B cell (primary cell): ENCODE measurements around the gene USF1. TPM values are rescaled to one million over a fixed set of nuclear protein-coding genes. Genes with fewer than 3 reads are reported as not detected.

Experiments
- ATAC-seq: fragments of 200-7000 bp; cut with Tn5 transposase; one replicate; pipeline ENCODE4 v1.10.0; 2021; ENCODE audit warnings: low read depth, mild to moderate bottlenecking, moderate number of reproducible peaks, moderate library complexity
- CTCF ChIA-PET: fragments of 350-600 bp; sonication (Branson Sonifier 250); formaldehyde crosslinking; loops from one replicate; lab custom pipeline; 2021; ENCODE audit warnings: antibody characterized with exemption, inconsistent platforms; lab: Charles Lee
- POLR2A ChIA-PET: fragments of 350-600 bp; sonication (Branson Sonifier 250); formaldehyde crosslinking; loops from one replicate; lab custom pipeline; 2021; ENCODE audit warnings: antibody characterized with exemption; lab: Charles Lee
- DNase-seq: peaks from one replicate; pipeline ENCODE4 v3.0.0; 2013
- H2AFZ ChIP-seq: 2 replicates; pipeline ENCODE4 v1.6.1; 2012; ENCODE audit warnings: mild to moderate bottlenecking, low read depth, low read length; ENCODE audit not compliant: insufficient read depth, poor library complexity, severe bottlenecking
- H3K27ac ChIP-seq, 2 donors: 1 replicate in 1 of 2; 2 replicates in 1 of 2; pipeline ENCODE4 v1.5.1; 2012 to 2013; ENCODE audit warnings: low read length in 2 of 2, mild to moderate bottlenecking in 2 of 2, moderate library complexity in 1 of 2
- H3K27me3 ChIP-seq, 4 experiments: fragments of 200-600 bp in 1 of 4; sonication (generic) in 1 of 4; replicated peaks in 1 of 4; 1 replicate in 2 of 4; 2 replicates in 2 of 4; pipeline versions ENCODE4 v1.6.1 to v1.7.0; 2013 to 2016; ENCODE audit warnings: low read length in 3 of 4, mild to moderate bottlenecking in 2 of 4, mixed read lengths in 1 of 4, moderate library complexity in 1 of 4; ENCODE audit not compliant: insufficient read depth in 4 of 4, control insufficient read depth in 3 of 4; ENCODE audit errors: control extremely low read depth in 1 of 4
- H3K36me3 ChIP-seq, 2 experiments: replicated peaks in 1 of 2; 1 replicate in 1 of 2; 2 replicates in 1 of 2; pipeline versions ENCODE4 v1.6.1 to v1.7.1; 2013; ENCODE audit warnings: low read length in 1 of 2; ENCODE audit not compliant: insufficient read depth in 2 of 2, control insufficient read depth in 1 of 2; ENCODE audit errors: control extremely low read depth in 1 of 2, extremely low read depth in 1 of 2
- H3K4me1 ChIP-seq, 2 donors: fragments of 200-600 bp in 1 of 2; sonication (generic) in 1 of 2; 1 replicate in 1 of 2; 2 replicates in 1 of 2; pipeline versions ENCODE4 v1.5.1 to v1.6.1; 2013 to 2017; ENCODE audit warnings: low read length in 2 of 2; ENCODE audit not compliant: control insufficient read depth in 2 of 2, insufficient read depth in 2 of 2
- H3K4me2 ChIP-seq: replicated peaks from 2 replicates; pipeline ENCODE3; 2012; ENCODE audit warnings: mild to moderate bottlenecking, low read depth, low read length; ENCODE audit not compliant: poor library complexity, severe bottlenecking
- H3K4me3 ChIP-seq, 5 experiments: fragments of 200-600 bp in 1 of 5; sonication (generic) in 1 of 5; 1 replicate in 3 of 5; 2 replicates in 2 of 5; pipeline versions ENCODE4 v1.5.1 to v1.7.0; 2011 to 2016; ENCODE audit warnings: low read length in 4 of 5, mild to moderate bottlenecking in 4 of 5, low read depth in 2 of 5, control low read depth in 1 of 5, moderate library complexity in 1 of 5; ENCODE audit not compliant: insufficient read depth in 1 of 5; ENCODE audit errors: control extremely low read depth in 1 of 5, extremely low read depth in 1 of 5
- H3K79me2 ChIP-seq: fragments of 200-600 bp; sonication (generic); one replicate; pipeline ENCODE4 v1.6.0; 2016; ENCODE audit warnings: low read length; ENCODE audit not compliant: control insufficient read depth, insufficient read depth
- H3K9ac ChIP-seq: fragments of 200-600 bp; sonication (generic); 2 replicates; pipeline ENCODE4 v1.6.1; 2017; ENCODE audit warnings: mild to moderate bottlenecking, low read length, moderate library complexity
- H3K9me3 ChIP-seq, 3 donors: one replicate each; pipeline versions ENCODE4 v1.6.1 to v1.7.1; 2013; ENCODE audit warnings: low read length in 2 of 3; ENCODE audit not compliant: control insufficient read depth in 2 of 3, insufficient read depth in 1 of 3; ENCODE audit errors: control extremely low read depth in 1 of 3
- H4K20me1 ChIP-seq: 2 replicates; pipeline ENCODE4 v1.6.0; 2012; ENCODE audit warnings: mild to moderate bottlenecking, low read length; ENCODE audit not compliant: insufficient read depth, control insufficient read depth, poor library complexity, severe bottlenecking
- H3K27ac Mint-ChIP-seq: one replicate; pipeline ENCODE4 v1.8.0; 2021; ENCODE audit warnings: mixed read lengths
- H3K27me3 Mint-ChIP-seq: one replicate; pipeline ENCODE4 v1.8.0; 2021; ENCODE audit warnings: mixed read lengths
- H3K4me1 Mint-ChIP-seq: one replicate; pipeline ENCODE4 v1.8.0; 2021; ENCODE audit warnings: mixed read lengths
- H3K4me3 Mint-ChIP-seq: one replicate; pipeline ENCODE4 v1.8.0; 2021; ENCODE audit warnings: mixed read lengths
- H3K9me3 Mint-ChIP-seq: one replicate; pipeline ENCODE4 v1.8.0; 2022; ENCODE audit warnings: mixed read lengths; ENCODE audit not compliant: insufficient read depth
- CTCF ChIP-seq: fragments of 200-600 bp; IDR thresholded peaks from one replicate; pipeline ENCODE4 v1.8.0; 2022; ENCODE audit warnings: antibody characterized with exemption, mild to moderate bottlenecking
- EZH2 ChIP-seq: IDR thresholded peaks from 2 replicates; pipeline ENCODE4 v1.6.1; 2012; ENCODE audit warnings: borderline replicate concordance, low read depth, mild to moderate bottlenecking, moderate library complexity, low read length; ENCODE audit not compliant: insufficient read depth, poor library complexity, severe bottlenecking
- WGBS: methylation state at CpG from one replicate; pipeline ENCODE4 v1.1.5; 2013; ENCODE audit warnings: missing lambda C conversion rate; ENCODE audit not compliant: insufficient coverage; 5-methylcytosine and 5-hydroxymethylcytosine counted together
- intact Hi-C: fragments of 100-400 bp; cut with micrococcal nuclease; formaldehyde crosslinking; loops from one replicate; pipeline ENCODE4 v1.10.0; 2022
- polyA plus RNA-seq: library from polyadenylated mRNA; depleted of rRNA; stranded (reverse); fragments of >200 nt; gene quantifications from 2 replicates; pipeline ENCODE4 v1.2.3, GENCODE V29; 2012
- total RNA-seq, 2 donors: library from RNA; stranded (reverse); fragments of 120-200 nt in 1 of 2; gene quantifications; 1 replicate in 1 of 2; 2 replicates in 1 of 2; pipeline versions ENCODE4 v1.2.3 to v1.2.4, GENCODE V29; 2013 to 2022

Gene USF1
- total and polyA plus RNA-seq, 2 donors (not counting 1 experiment from before 2014, with no cell fraction given): 192 to 249 TPM

GRCh38 chr1:161088587-161089110 lies 42.9 kb upstream of the USF1 start:
- Histone ChIP-seq H3K4me1 (no peaks in the 10 kb centered on the region), H4K20me1 (no peaks in the 10 kb centered on the region), H3K27ac (no peak overlapping the region), H2AFZ (no peak overlapping the region), H3K27me3 (no peaks in the 10 kb centered on the region), H3K4me3 (no peak overlapping the region), H3K36me3 (no peaks in the 10 kb centered on the region), H3K4me2 (no peak overlapping the region), H3K9ac (no peak overlapping the region), H3K79me2 (no peaks in the 10 kb centered on the region), H3K9me3 (no peaks in the 10 kb centered on the region)
- WGBS: 94% methylated on average over 2 of the region's 3 CpGs
- H3K4me1 Mint-ChIP-seq: no peaks in the 10 kb centered on the region
- H3K9me3 Mint-ChIP-seq: no peaks in the 10 kb centered on the region
- intact Hi-C loops: no loop called here
- POLR2A ChIA-PET: interaction anchor here (0.6 kb wide), 1 partner anchor 48 kb away, joined by 8 read pairs; no protein-coding TSS in a partner anchor
- DNase-seq (no peak), ATAC-seq (no peak)
- no peak for TF ChIP-seq CTCF
- TF ChIP-seq EZH2: no peak
- H3K27me3 Mint-ChIP-seq: peaks cover 3% of the 10 kb centered on the region
- H3K27ac Mint-ChIP-seq: no peak overlapping the region
- no peak overlapping the region for H3K4me3 Mint-ChIP-seq
- CTCF ChIA-PET: interaction anchor here (0.8 to 1.2 kb wide), 2 partner anchors 24 to 91 kb away, joined by 3 to 4 read pairs; no protein-coding TSS in a partner anchor

- no peaks in the 10 kb centered on the region for H3K9me3 Mint-ChIP-seq
- POLR2A ChIA-PET: interaction anchor here (0.5 kb wide), 1 partner anchor 60 kb away, joined by 4 read pairs; no protein-coding TSS in a partner anchor
- Histone ChIP-seq H3K27ac (no peak overlapping the region), H3K9me3 (no peaks in the 10 kb centered on the region), H3K4me3 (no peak overlapping the region), H3K4me1 (no peaks in the 10 kb centered on the region), H3K9ac (no peak overlapping the region), H3K79me2 (no peaks in the 10 kb centered on the region), H3K27me3 (no peaks in the 10 kb centered on the region), H4K20me1 (no peaks in the 10 kb centered on the region), H2AFZ (no peak overlapping the region), H3K4me2 (no peak overlapping the region), H3K36me3 (no peaks in the 10 kb centered on the region)
- TF ChIP-seq EZH2 (no peak), CTCF (no peak)
- H3K4me1 Mint-ChIP-seq: no peaks in the 10 kb centered on the region
- intact Hi-C loops: no loop called here
- no peak for ATAC-seq
- H3K4me3 Mint-ChIP-seq: no peak overlapping the region
- no peak for DNase-seq
- CTCF ChIA-PET: interaction anchor here (1.0 to 1.2 kb wide), 3 partner anchors 11 to 89 kb away, joined by 3 to 4 read pairs (median 3); no protein-coding TSS in a partner anchor
- peaks cover 3% of the 10 kb centered on the region for H3K27me3 Mint-ChIP-seq
- no peak overlapping the region for H3K27ac Mint-ChIP-seq
- WGBS: 85% methylated on average over 4 of the region's 4 CpGs
Observed at GRCh38 chr1:161086457-161086856, 40.7 kb upstream of the USF1 start.
